Calu3 (cell line): ENCODE measurements around the gene TSHR. TPM values are rescaled to one million over a fixed set of nuclear protein-coding genes. Genes with fewer than 3 reads are reported as not detected.

Experiments used
- BruUV-seq: library from RNA; stranded (reverse); fragments of 400-500 nt; replicated peaks from 2 replicates; lab custom pipeline; 2021; lab: Mats Ljungman, UMichigan
- CTCF ChIA-PET: fragments of 300-600 bp; sonication (Branson Sonifier 250); formaldehyde crosslinking; loops from one replicate; lab custom pipeline; 2022; ENCODE audit warnings: antibody characterized with exemption; lab: Charles Lee
- DNase-seq: peaks from one replicate; pipeline ENCODE4 v3.0.0; 2022
- H3K27ac Mint-ChIP-seq: one replicate; pipeline ENCODE4 v1.8.0; 2022; ENCODE audit warnings: mixed read lengths; ENCODE audit not compliant: unreplicated experiment
- H3K27me3 Mint-ChIP-seq: one replicate; pipeline ENCODE4 v1.8.0; 2022; ENCODE audit warnings: mixed read lengths; ENCODE audit not compliant: unreplicated experiment
- H3K36me3 Mint-ChIP-seq: one replicate; pipeline ENCODE4 v1.8.0; 2022; ENCODE audit warnings: mild to moderate bottlenecking, moderate library complexity, mixed read lengths; ENCODE audit not compliant: insufficient read depth, unreplicated experiment
- H3K4me1 Mint-ChIP-seq: one replicate; pipeline ENCODE4 v1.8.0; 2022; ENCODE audit warnings: mild to moderate bottlenecking, low read depth, mixed read lengths; ENCODE audit not compliant: unreplicated experiment
- H3K4me3 Mint-ChIP-seq: one replicate; pipeline ENCODE4 v1.8.0; 2022; ENCODE audit warnings: mild to moderate bottlenecking, low read depth, moderate library complexity, mixed read lengths; ENCODE audit not compliant: unreplicated experiment
- H3K9me3 Mint-ChIP-seq: one replicate; pipeline ENCODE4 v1.8.0; 2022; ENCODE audit warnings: low read depth, mixed read lengths; ENCODE audit not compliant: unreplicated experiment
- intact Hi-C: fragments of 100-400 bp; cut with micrococcal nuclease; formaldehyde crosslinking; loops from one replicate; pipeline ENCODE4 v1.10.0; 2022; ENCODE audit not compliant: unreplicated experiment
- total RNA-seq: library from RNA; stranded (reverse); gene quantifications from 2 replicates; pipeline ENCODE4 v1.2.3, GENCODE V29; 2022
- TF ChIP-seq, protein P1 (sequence below): fragments of 200-600 bp; IDR thresholded peaks from one replicate; pipeline ENCODE4 v1.8.0; 2022; ENCODE audit warnings: antibody characterized with exemption; ENCODE audit not compliant: unreplicated experiment

TSHR gene
- total RNA-seq, 1 experiment from 2014 or later: not detected

DNA sequence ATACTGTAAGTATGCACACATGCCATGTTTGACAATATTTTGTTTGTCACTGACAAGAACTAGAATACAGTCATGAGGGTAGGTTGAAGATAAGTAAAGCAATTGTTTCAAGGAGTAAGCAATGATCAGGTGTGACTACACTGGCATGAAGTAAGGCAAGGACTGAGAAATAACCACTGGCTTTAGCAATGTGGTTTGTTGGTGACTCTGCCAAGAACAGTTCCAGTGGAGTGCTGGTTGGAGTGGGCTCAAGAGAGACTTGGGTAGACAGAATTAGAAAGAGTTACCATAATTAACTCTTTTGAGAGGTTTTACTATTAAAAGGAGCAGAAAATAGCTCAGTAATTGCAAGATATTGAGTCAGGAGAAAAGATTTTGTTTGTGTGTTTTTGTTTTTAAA lies 135.7 kb downstream of the TSHR start:
- Mint-ChIP-seq H3K4me1 (no peaks in the 10 kb centered on the region), H3K36me3 (no peaks in the 10 kb centered on the region), H3K4me3 (no peak overlapping the region), H3K27me3 (peaks cover 15% of the 10 kb centered on the region), H3K9me3 (no peaks in the 10 kb centered on the region), H3K27ac (no peak overlapping the region)
- CTCF ChIA-PET: no interaction called here
- TF ChIP-seq, protein P1, sequence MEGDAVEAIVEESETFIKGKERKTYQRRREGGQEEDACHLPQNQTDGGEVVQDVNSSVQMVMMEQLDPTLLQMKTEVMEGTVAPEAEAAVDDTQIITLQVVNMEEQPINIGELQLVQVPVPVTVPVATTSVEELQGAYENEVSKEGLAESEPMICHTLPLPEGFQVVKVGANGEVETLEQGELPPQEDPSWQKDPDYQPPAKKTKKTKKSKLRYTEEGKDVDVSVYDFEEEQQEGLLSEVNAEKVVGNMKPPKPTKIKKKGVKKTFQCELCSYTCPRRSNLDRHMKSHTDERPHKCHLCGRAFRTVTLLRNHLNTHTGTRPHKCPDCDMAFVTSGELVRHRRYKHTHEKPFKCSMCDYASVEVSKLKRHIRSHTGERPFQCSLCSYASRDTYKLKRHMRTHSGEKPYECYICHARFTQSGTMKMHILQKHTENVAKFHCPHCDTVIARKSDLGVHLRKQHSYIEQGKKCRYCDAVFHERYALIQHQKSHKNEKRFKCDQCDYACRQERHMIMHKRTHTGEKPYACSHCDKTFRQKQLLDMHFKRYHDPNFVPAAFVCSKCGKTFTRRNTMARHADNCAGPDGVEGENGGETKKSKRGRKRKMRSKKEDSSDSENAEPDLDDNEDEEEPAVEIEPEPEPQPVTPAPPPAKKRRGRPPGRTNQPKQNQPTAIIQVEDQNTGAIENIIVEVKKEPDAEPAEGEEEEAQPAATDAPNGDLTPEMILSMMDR: no peak
- intact Hi-C loops: no loop called here
- BruUV-seq: no TSS peak
- DNase-seq: no peak

DNA sequence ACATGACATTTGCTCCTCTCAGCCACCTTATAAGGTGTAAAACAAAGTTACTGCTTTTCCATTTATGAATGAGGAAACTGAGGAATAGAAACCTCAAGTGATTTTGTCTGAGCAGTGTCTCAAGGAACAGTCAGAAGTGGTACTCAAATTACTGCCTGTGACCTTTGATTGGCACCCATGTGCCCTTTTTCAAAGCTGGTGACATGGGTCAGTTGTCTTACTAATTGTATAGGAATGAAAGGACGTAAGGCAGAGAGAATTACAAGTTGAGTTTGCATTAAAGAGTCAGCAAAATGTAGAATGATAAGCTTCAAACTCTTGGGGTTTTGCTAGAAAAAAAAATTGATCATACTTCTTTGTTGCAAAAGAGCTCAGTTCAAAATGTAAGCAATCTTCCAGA lies 136.2 kb downstream of the TSHR start:
- TF ChIP-seq, protein P1: no peak
- Mint-ChIP-seq H3K27ac (no peak overlapping the region), H3K27me3 (peaks cover 13% of the 10 kb centered on the region), H3K4me3 (no peak overlapping the region), H3K36me3 (no peaks in the 10 kb centered on the region), H3K4me1 (no peaks in the 10 kb centered on the region), H3K9me3 (no peaks in the 10 kb centered on the region)
- CTCF ChIA-PET: no interaction called here
- DNase-seq: no peak
- intact Hi-C loops: no loop called here
- BruUV-seq: no TSS peak

DNA sequence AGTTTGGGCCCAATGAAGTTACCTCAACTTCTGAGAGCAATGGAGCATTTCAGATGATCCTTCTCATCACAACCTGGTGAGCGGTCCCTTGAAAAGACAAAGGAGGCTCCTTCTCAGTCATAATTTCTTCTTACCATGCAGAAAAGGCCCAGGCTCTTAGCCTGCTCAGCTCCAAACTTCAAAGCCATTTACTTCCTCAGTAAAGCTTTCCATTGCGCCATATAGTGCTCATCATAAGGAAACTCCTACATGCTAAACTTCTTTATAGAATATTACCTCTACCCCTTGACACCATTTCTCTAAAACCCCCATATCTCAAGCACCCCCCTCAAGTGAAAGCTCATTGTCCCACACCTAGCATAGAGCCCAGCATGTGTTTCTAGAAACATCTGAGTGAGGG lies 138.2 kb downstream of the TSHR start:
- H3K4me3 Mint-ChIP-seq: no peak overlapping the region
- TF ChIP-seq, protein P1: no peak
- no TSS peak for BruUV-seq
- no peaks in the 10 kb centered on the region for H3K36me3 Mint-ChIP-seq
- CTCF ChIA-PET: no interaction called here
- H3K9me3 Mint-ChIP-seq: no peaks in the 10 kb centered on the region
- no peak overlapping the region for H3K27ac Mint-ChIP-seq
- no peaks in the 10 kb centered on the region for H3K4me1 Mint-ChIP-seq
- intact Hi-C loops: no loop called here
- DNase-seq: no peak
- peaks cover 25% of the 10 kb centered on the region for H3K27me3 Mint-ChIP-seq

DNA sequence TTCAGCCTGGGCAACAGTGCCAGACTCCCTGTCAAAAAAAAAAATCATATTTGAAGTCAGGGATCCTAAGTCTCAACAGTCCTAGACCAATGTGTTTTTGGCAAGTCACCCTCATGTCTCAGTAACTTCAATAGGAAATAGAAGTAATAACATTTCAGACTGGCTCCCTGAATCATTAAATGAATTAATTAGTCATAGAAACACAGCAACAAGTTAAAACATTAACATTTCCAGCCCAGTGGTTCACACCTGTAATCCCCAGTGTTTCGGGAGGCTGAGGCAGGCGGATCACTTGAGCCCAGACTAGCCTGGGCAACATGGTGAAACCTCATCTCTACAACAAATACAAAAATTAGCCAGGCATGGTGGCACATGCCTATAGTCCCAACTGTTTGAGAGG lies 140.1 kb downstream of the TSHR start:
- Mint-ChIP-seq H3K4me1 (no peaks in the 10 kb centered on the region), H3K9me3 (no peaks in the 10 kb centered on the region), H3K4me3 (no peak overlapping the region), H3K27me3 (peaks cover 24% of the 10 kb centered on the region), H3K27ac (no peak overlapping the region), H3K36me3 (no peaks in the 10 kb centered on the region)
- no TSS peak for BruUV-seq
- CTCF ChIA-PET: interaction anchor here (0.7 kb wide), 1 partner anchor 108 kb away, joined by 3 read pairs; no protein-coding TSS in a partner anchor
- intact Hi-C loops: no loop called here
- no peak for DNase-seq
- TF ChIP-seq, protein P1: no peak
